Neural cell (in vitro differentiated cells): ENCODE results near the gene ACSM5. TPM values are rescaled to one million over a fixed set of nuclear protein-coding genes. Genes with fewer than 3 reads are reported as not detected.

Source experiments
- H2AFZ ChIP-seq: fragments of 200-600, 300-800 bp; sonication (generic), shearing (Covaris generic); 2 replicates; pipeline ENCODE4 v1.6.0; 2014; ENCODE audit warnings: low read depth, mild to moderate bottlenecking, antibody characterized with exemption, low read length, moderate library complexity
- H3F3A ChIP-seq: fragments of 200-600 bp; shearing (Covaris generic); 2 replicates; pipeline ENCODE4 v1.6.1; 2016; ENCODE audit warnings: mild to moderate bottlenecking, moderate library complexity, mixed read lengths, antibody characterized with exemption, low read length; ENCODE audit not compliant: insufficient read depth, poor library complexity, severe bottlenecking
- H3K27ac ChIP-seq: fragments of 200-600, 300-800 bp; sonication (generic), shearing (Covaris generic); 2 replicates; pipeline ENCODE4 v1.5.1; 2014; ENCODE audit warnings: mild to moderate bottlenecking, low read length, moderate library complexity
- H3K27me3 ChIP-seq: fragments of 300-800, 200-600 bp; sonication (generic), shearing (Covaris generic); 2 replicates; pipeline ENCODE4 v1.6.0; 2014; ENCODE audit warnings: mild to moderate bottlenecking, low read depth, low read length, moderate library complexity; ENCODE audit not compliant: insufficient read depth
- H3K36me3 ChIP-seq: fragments of 300-800, 200-600 bp; sonication (generic), shearing (Covaris generic); 2 replicates; pipeline ENCODE4 v1.5.1; 2014; ENCODE audit warnings: mild to moderate bottlenecking, antibody characterized with exemption, low read length, moderate library complexity; ENCODE audit not compliant: insufficient read depth
- H3K4me2 ChIP-seq: fragments of 300-800, 200-600 bp; sonication (generic), shearing (Covaris generic); 2 replicates; pipeline ENCODE4 v1.6.0; 2014; ENCODE audit warnings: mild to moderate bottlenecking, low read length
- H3K4me3 ChIP-seq: fragments of 300-800, 200-600 bp; sonication (generic), shearing (Covaris generic); 2 replicates; pipeline ENCODE4 v1.5.1; 2014; ENCODE audit warnings: mild to moderate bottlenecking, low read length, moderate library complexity
- H3K79me2 ChIP-seq: fragments of 200-600 bp; shearing (Covaris generic); replicated peaks from 2 replicates; pipeline ENCODE4 v1.6.0; 2014; ENCODE audit warnings: mild to moderate bottlenecking, low read length, moderate library complexity; ENCODE audit not compliant: insufficient read depth
- H3K9ac ChIP-seq: fragments of 300-800, 200-600 bp; sonication (generic), shearing (Covaris generic); 2 replicates; pipeline ENCODE4 v1.6.1; 2016; ENCODE audit warnings: mild to moderate bottlenecking, low read length, mixed read lengths
- H3K9me2 ChIP-seq: fragments of 200-600 bp; shearing (Covaris generic); 2 replicates; pipeline ENCODE4 v1.6.1; 2016; ENCODE audit warnings: mild to moderate bottlenecking, low read length, mixed read lengths; ENCODE audit not compliant: insufficient read depth
- H3K9me3 ChIP-seq: fragments of 200-600, 300-800 bp; sonication (generic), shearing (Covaris generic); 2 replicates; pipeline ENCODE4 v1.6.1; 2016; ENCODE audit warnings: mild to moderate bottlenecking, mixed run types, low read length, moderate library complexity, mixed read lengths
- H4K20me1 ChIP-seq: fragments of 200-600 bp; shearing (Covaris generic); 2 replicates; pipeline ENCODE4 v1.6.1; 2016; ENCODE audit warnings: mild to moderate bottlenecking, mixed run types; ENCODE audit not compliant: insufficient read depth
- EP300 ChIP-seq: fragments of 450-650 bp; conservative IDR thresholded peaks from 2 replicates; pipeline ENCODE4 v1.6.1; 2014; ENCODE audit warnings: antibody characterized with exemption, mild to moderate bottlenecking, moderate library complexity; ENCODE audit not compliant: poor library complexity, severe bottlenecking
- EZH2 ChIP-seq: fragments of 200-600, 300-800 bp; shearing (Covaris generic), sonication (generic); IDR thresholded peaks from 2 replicates; pipeline ENCODE4 v1.6.1; 2014; ENCODE audit warnings: antibody characterized with exemption, low read length, borderline replicate concordance, mild to moderate bottlenecking; ENCODE audit not compliant: insufficient read depth, poor library complexity, severe bottlenecking
- MXI1 ChIP-seq: fragments of 450-650 bp; conservative IDR thresholded peaks from 2 replicates; pipeline ENCODE4 v1.6.1; 2014; ENCODE audit warnings: antibody characterized with exemption, mild to moderate bottlenecking; ENCODE audit not compliant: poor library complexity, severe bottlenecking
- POLR2AphosphoS5 ChIP-seq: IDR thresholded peaks from 2 replicates; pipeline ENCODE4 v1.6.1; 2012
- RAD21 ChIP-seq: fragments of 450-650 bp; conservative IDR thresholded peaks from 2 replicates; pipeline ENCODE4 v1.6.1; 2014; ENCODE audit warnings: antibody characterized with exemption, mild to moderate bottlenecking, moderate library complexity
- SMC3 ChIP-seq: fragments of 450-650 bp; conservative IDR thresholded peaks from 2 replicates; pipeline ENCODE4 v1.6.1; 2014; ENCODE audit warnings: antibody characterized with exemption, mild to moderate bottlenecking, moderate library complexity; ENCODE audit not compliant: poor library complexity
- TAF1 ChIP-seq: IDR thresholded peaks from 2 replicates; pipeline ENCODE4 v1.6.1; 2012; ENCODE audit warnings: low read depth
- polyA plus RNA-seq: library from polyadenylated mRNA; depleted of rRNA; stranded (reverse); fragments of >200 nt; gene quantifications from 2 replicates; pipeline ENCODE4 v1.2.3, GENCODE V29; 2014
- TF ChIP-seq, protein P1 (sequence below): fragments of 450-650 bp; IDR thresholded peaks from 2 replicates; pipeline ENCODE4 v1.5.1; 2014; ENCODE audit warnings: antibody characterized with exemption, mild to moderate bottlenecking, moderate library complexity; ENCODE audit not compliant: poor library complexity, severe bottlenecking
- TF ChIP-seq, protein P2 (sequence below): IDR thresholded peaks from 2 replicates; pipeline ENCODE4 v1.6.1; 2012; ENCODE audit warnings: borderline replicate concordance

The ACSM5 gene
- polyA plus RNA-seq, 1 donor from 2014 or later, result not detected

DNA sequence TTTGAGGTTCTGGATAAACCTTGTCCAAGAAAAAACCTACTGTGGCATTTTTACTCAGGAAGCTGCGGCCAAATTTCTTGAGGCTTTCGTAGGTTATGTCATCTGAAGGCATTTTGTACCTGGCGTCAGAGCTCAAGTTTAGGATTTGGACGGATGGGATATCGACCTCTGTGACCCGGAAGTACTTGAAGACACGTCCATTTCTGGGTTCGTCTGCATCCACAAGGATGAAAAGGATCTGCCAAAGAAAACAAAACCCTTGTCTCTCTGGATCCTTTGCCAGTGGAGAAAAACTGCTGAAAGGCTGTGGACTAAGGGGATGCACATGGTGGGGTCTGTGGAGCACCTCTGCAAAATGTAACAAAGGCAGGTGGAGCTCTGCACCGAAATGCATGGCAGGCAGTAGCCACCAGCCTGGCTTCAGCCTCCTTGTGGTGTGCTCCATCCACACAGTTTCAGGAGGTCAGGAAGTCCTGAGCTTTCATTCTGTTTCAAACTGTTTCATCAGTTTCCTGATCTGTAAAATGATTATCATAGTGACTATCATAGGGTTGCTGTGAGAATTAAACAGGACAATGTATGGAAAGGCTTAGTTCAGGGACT is 39.8 kb upstream of the ACSM5 start:
- Histone ChIP-seq H3K36me3 (no peaks in the 10 kb centered on the region), H3K9me2 (no peaks in the 10 kb centered on the region), H3F3A (no peaks in the 10 kb centered on the region), H3K4me2 (no peak overlapping the region), H3K79me2 (no peaks in the 10 kb centered on the region), H4K20me1 (no peaks in the 10 kb centered on the region), H3K9me3 (peaks cover 5% of the 10 kb centered on the region), H3K9ac (no peak overlapping the region), H3K27ac (no peak overlapping the region), H2AFZ (no peak overlapping the region), H3K27me3 (no peaks in the 10 kb centered on the region), H3K4me3 (no peak overlapping the region)
- TF ChIP-seq RAD21 (no peak), EZH2 (no peak), TAF1 (no peak), POLR2AphosphoS5 (no peak), SMC3 (no peak)
- TF ChIP-seq, protein P1, sequence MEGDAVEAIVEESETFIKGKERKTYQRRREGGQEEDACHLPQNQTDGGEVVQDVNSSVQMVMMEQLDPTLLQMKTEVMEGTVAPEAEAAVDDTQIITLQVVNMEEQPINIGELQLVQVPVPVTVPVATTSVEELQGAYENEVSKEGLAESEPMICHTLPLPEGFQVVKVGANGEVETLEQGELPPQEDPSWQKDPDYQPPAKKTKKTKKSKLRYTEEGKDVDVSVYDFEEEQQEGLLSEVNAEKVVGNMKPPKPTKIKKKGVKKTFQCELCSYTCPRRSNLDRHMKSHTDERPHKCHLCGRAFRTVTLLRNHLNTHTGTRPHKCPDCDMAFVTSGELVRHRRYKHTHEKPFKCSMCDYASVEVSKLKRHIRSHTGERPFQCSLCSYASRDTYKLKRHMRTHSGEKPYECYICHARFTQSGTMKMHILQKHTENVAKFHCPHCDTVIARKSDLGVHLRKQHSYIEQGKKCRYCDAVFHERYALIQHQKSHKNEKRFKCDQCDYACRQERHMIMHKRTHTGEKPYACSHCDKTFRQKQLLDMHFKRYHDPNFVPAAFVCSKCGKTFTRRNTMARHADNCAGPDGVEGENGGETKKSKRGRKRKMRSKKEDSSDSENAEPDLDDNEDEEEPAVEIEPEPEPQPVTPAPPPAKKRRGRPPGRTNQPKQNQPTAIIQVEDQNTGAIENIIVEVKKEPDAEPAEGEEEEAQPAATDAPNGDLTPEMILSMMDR, result no peak

DNA sequence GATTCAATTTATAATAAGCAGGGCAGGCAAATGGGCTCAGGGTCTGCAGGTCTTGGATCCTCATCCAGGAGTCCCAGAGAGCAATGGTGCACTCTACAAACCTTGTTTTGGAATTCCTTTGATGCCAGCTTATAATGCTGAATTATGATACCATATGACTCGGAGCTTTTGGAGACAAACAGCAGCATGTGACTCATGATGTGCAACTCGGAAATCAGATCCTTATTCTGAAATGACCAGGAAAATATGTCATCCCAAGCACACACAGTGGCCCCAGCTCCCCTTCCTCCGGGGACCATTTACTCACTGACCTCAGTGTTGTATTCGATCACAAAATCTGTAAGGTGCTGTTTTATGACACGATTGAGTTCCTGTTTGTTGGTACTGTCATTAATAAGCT is 36.6 kb upstream of the ACSM5 start:
- Histone ChIP-seq H3K4me3 (no peak overlapping the region), H3K27me3 (no peaks in the 10 kb centered on the region), H3F3A (no peaks in the 10 kb centered on the region), H2AFZ (no peak overlapping the region), H3K4me2 (no peak overlapping the region), H3K79me2 (no peaks in the 10 kb centered on the region), H3K36me3 (no peaks in the 10 kb centered on the region), H4K20me1 (no peaks in the 10 kb centered on the region), H3K9me2 (no peaks in the 10 kb centered on the region), H3K9me3 (peaks cover 5% of the 10 kb centered on the region), H3K9ac (no peak overlapping the region), H3K27ac (no peak overlapping the region)
- TF ChIP-seq POLR2AphosphoS5, result no peak
- TF ChIP-seq, protein P1, result no peak
- no peak for TF ChIP-seq SMC3
- TF ChIP-seq, protein P2, sequence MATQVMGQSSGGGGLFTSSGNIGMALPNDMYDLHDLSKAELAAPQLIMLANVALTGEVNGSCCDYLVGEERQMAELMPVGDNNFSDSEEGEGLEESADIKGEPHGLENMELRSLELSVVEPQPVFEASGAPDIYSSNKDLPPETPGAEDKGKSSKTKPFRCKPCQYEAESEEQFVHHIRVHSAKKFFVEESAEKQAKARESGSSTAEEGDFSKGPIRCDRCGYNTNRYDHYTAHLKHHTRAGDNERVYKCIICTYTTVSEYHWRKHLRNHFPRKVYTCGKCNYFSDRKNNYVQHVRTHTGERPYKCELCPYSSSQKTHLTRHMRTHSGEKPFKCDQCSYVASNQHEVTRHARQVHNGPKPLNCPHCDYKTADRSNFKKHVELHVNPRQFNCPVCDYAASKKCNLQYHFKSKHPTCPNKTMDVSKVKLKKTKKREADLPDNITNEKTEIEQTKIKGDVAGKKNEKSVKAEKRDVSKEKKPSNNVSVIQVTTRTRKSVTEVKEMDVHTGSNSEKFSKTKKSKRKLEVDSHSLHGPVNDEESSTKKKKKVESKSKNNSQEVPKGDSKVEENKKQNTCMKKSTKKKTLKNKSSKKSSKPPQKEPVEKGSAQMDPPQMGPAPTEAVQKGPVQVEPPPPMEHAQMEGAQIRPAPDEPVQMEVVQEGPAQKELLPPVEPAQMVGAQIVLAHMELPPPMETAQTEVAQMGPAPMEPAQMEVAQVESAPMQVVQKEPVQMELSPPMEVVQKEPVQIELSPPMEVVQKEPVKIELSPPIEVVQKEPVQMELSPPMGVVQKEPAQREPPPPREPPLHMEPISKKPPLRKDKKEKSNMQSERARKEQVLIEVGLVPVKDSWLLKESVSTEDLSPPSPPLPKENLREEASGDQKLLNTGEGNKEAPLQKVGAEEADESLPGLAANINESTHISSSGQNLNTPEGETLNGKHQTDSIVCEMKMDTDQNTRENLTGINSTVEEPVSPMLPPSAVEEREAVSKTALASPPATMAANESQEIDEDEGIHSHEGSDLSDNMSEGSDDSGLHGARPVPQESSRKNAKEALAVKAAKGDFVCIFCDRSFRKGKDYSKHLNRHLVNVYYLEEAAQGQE, result no peak
- TF ChIP-seq MXI1, result no peak
- TF ChIP-seq EZH2, result no peak
- no peak for TF ChIP-seq EP300
- no peak for TF ChIP-seq TAF1
- TF ChIP-seq RAD21, result no peak
